Measurements from ENCODE around the gene ANTKMT. TPM values are rescaled to one million over a fixed set of nuclear protein-coding genes. Genes with fewer than 3 reads are reported as not detected.
"Not testable (repeated sequence)": the region's sequence is repeated elsewhere in the genome, so short reads cannot be mapped to it uniquely, and the experiment has no call there.

Gene ANTKMT
- polyA plus RNA-seq, 3 donors: 10.4 to 22.6 (median 21.6) TPM

GRCh38 chr16:732936-733335 is 12.0 kb downstream of the ANTKMT start:
- DNase-seq (ENCODE audit: extremely low read depth in 1 of 11, low read depth in 9 of 11, low spot score in 4 of 11): no peak

DNA sequence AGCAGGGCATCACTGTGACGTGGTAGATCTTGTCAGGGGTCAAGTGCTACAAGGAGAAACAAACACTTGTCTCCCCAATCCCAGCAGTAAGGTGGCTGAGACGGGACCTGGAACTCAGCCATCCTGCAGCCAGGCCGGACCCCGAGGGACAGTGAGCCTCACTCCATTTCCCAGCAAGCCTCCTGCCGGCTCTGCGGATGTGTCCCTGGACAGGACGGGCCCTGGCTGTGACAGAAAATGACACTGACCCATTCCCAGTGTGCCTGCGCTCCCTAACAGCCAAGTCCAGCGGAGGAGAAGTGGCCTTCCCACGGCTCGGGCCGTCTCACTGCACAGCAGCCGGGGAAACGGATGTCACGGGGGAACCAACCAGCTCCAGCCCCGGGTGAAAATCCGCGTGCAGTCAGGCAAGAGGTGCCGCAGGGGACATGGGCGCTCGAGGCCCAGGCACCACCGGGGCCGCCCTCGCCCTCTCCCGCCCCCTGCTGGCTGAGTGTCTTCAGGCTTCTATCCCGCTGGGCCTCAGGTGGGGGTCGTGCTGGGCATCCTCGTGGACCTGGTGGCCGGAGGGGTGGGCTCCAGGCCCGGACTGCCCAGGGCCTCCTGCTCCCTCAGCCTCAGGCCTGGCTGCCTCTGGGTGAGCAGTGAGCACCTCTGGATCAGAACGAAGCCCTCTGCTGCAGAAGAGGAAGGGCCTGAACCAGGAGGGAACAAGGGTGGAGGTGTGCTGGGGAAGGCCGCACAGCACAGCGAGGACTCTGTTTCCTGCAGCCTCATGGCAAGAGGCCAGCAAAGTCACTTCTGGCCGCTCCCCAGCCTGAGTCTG is 12.6 kb downstream of the ANTKMT start:
- DNase-seq (ENCODE audit: extremely low read depth in 1 of 11, low read depth in 9 of 11, low spot score in 4 of 11): no peak

- DNase-seq (ENCODE audit: extremely low read depth in 1 of 11, low read depth in 9 of 11, low spot score in 4 of 11): no peak
These were observed 13.4 kb downstream of the ANTKMT start for GRCh38 chr16:734208-734980.

- no peak for DNase-seq (ENCODE audit: extremely low read depth in 1 of 11, low read depth in 9 of 11, low spot score in 4 of 11)
These were observed 14.3 kb downstream of the ANTKMT start for GRCh38 chr16:734981-735881.

DNA sequence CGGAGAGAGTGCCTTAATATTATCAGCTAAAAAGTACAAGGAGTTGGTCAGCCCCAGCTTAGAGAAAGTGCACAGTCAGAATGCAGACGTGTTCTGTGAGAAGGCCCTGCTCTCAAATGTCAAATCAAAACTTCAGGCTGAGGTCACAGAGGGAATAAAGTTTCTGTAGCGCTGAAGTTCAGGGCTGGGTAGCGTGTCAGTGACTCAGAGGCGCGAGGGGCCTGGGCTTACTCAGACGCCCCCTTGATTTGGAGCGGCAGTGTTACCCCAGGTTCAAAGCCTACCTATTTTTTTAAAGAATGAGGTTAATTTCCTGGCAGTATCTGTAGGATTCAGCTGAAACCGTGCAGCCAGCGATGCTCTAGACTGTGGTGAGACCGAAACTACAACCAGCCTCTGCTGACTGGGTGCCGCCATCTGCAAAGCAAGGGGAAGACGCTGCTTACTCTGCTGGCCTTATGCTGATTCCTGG is 15.1 kb downstream of the ANTKMT start:
- no peak for DNase-seq (ENCODE audit: extremely low read depth in 1 of 11, low read depth in 9 of 11, low spot score in 4 of 11)

- no peak for DNase-seq (ENCODE audit: extremely low read depth in 1 of 11, low read depth in 9 of 11, low spot score in 4 of 11)
These were observed 16.1 kb downstream of the ANTKMT start for GRCh38 chr16:736936-737481.

- no peak for DNase-seq (ENCODE audit: extremely low read depth in 1 of 11, low read depth in 9 of 11, low spot score in 4 of 11)
These were observed 18.9 kb downstream of the ANTKMT start for GRCh38 chr16:739560-740458.

- no peak for DNase-seq (ENCODE audit: extremely low read depth in 1 of 11, low read depth in 9 of 11, low spot score in 4 of 11)
These were observed 19.5 kb downstream of the ANTKMT start for GRCh38 chr16:740459-740763.

- DNase-seq (ENCODE audit: extremely low read depth in 1 of 11, low read depth in 9 of 11, low spot score in 4 of 11): peak; percentile 58 to 88 (median 82)
These were observed 20.0 kb downstream of the ANTKMT start, which contains the start of gene CIAO3 for GRCh38 chr16:740764-741505. Gene CIAO3, minus strand, starts transcription at chr16:740997. Its CDS starts 12 bp downstream, at chr16:740985.

- no peak for DNase-seq (ENCODE audit: extremely low read depth in 1 of 11, low read depth in 9 of 11, low spot score in 4 of 11)
These were observed 21.2 kb downstream of the ANTKMT start for GRCh38 chr16:741986-742629.

DNA sequence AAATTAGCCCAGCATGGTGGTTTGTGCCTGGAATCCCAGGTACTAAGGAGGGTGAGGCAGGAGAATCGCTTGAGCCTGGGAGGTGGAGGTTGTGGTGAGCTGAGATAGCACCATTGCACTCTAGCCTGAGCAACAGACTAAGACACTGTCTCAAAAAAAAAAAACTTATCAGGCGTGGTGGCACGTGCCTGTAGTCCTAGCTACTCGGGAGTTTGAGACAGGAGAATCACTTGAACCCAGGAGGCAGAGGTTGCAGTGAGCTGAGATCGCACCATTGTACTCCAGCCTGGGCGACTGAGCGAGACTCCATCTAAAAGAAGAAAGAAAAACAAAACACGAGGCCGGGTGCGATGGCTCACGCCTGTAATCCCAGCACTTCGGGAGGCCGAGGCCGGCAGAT is 21.9 kb downstream of the ANTKMT start:
- not testable (repeated sequence) for DNase-seq (ENCODE audit: extremely low read depth in 1 of 11, low read depth in 9 of 11, low spot score in 4 of 11)

DNA sequence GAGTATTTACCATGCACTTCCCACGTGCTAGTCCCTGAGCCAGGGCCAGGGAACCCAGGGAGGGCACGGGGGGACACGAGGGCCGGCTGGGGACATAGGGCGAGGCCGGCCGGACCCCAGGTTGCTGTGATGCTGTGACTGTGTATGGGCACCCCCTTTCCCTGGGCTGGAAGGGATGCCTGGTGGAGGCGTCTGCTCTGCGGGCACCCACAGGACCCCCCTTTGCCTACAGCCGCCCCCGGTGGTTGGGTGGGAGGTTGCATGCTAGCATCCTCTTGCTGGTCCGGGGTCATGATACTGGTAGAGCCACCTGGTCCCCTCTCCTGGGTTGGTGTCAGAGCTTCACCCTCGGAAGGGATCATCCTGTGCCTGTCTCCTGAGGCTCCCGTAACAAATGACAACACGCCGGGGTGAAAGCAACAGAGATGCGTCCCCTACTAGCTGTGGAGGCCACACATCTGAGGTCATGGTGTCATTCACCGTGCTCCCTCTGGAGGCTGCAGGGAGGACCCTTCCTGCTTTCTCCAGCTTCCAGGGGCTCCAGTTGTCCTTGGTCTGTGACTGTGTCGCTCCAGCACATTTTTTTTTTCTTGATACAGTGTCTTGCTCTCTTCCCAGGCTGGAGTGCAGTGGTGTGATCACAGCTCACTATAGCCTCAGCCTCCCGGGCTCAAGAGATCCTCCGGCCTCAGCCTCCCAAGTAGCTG is 23.0 kb downstream of the ANTKMT start:
- no peak for DNase-seq (ENCODE audit: extremely low read depth in 1 of 11, low read depth in 9 of 11, low spot score in 4 of 11)

DNA sequence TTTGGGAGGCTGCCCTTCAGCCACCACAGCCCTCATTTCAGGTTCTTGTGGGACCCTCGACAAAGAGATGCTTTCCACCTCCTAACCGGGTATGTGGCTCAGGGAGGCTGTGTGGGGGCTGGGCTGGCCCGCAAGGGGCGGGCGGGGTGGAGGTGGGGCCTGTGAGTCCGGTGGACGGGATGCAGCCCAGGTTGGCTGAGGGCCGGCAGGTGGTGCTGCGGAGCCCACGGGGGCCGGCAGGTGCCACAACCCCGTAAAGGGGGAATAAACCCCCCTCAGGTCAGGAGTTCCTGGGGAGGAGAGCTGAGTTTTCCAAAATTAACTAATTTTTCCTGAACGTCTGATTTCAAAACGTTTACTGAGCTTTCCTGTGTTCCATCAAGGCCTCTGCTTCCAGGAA is 24.8 kb downstream of the ANTKMT start:
- no peak for DNase-seq (ENCODE audit: extremely low read depth in 1 of 11, low read depth in 9 of 11, low spot score in 4 of 11)

DNA sequence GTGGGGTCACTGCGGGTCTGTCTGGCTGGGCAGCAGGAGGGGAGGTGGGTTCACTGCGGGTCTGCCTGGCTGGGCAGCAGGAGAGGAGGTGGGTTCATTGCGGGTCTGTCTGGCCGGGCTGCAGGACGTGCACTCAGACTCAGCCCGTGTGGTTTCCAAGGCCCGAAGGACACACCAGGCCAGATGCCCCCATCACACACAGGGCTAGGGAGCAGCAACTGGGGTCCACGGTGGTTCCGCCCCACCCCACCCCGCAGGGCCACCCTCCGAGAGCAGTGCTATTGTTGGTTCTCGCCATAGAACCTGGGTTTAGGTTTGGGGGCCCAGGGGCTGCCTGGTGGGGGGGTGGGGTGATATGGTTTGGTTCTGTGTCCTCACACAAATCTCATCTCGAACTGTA is 25.7 kb downstream of the ANTKMT start:
- no peak for DNase-seq (ENCODE audit: extremely low read depth in 1 of 11, low read depth in 9 of 11, low spot score in 4 of 11)

- DNase-seq (ENCODE audit: extremely low read depth in 1 of 11, low read depth in 9 of 11, low spot score in 4 of 11): no peak
These were observed 27.2 kb downstream of the ANTKMT start for GRCh38 chr16:747978-748746.

DNA sequence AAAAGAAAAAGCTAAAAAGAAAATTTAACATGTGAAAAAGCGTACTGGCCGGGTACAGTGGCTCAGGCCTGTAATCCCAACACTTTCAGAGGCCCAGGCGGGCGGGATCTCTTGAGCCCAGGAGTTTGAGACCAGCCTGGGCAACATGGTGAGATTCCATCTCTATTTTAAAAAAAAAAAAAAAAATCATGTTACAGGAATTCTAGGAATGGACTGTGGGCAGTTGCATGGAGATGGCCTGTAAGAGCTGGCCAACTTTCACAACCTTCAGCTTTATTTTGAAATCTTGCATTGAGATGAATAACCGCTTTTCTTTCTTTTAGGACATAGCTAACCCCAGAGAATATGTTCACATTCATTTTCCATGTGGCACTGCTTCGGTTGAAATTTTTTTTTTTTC is 28.1 kb downstream of the ANTKMT start:
- no peak for DNase-seq (ENCODE audit: extremely low read depth in 1 of 11, low read depth in 9 of 11, low spot score in 4 of 11)

All from renal cortex interstitium (tissue), 11 donors.